ENCODE measurements around the gene REC8.
A peak's percentile ranks its signal among the peaks of the same experiment; 100 is the strongest.

DNA sequence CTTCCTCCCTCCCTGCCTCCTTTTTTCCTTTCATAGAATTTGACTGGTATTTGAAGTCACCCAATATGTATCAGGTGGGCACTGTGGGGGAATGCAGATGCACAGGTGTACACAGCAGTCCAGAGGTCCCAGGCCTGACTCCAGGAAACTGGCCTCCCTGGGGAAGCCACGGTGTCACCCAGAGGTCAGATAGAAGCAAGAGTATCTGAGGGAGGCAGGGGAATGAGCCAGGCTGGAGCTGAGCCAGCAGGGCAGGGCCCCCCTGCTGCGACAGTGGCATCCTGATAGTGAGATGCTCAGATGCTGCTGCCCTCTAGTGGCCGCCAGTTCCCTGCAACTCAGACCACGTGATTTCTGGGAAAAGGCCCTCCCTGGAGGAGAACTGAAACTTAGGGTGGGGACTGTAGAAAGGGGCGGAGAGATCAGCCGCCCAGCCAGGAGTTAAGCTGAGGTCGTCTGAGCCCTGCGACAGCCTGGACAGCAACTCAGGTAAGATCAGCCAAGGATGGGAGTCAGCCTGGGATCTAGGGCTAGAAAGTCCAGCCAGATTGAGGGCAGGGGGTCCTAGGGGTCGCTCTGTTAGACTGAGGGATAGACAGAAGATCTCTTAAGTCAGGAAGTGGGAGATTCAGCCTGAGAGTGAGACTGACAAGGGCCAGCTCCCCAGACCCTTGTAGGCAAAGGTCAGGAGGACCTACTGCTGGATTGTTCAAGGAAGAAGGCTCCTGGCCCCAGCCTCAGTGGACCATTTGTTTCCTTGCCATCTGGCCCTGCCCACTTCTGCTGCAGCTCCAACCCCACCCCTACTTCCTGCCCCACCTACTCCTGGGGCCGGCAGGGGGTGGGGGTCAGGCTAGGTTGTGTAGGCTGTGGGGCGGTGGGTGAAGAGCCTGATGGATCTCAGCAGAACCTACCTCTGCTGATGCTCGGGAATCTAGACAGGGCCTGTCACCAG is 10.8 kb upstream of the REC8 start, which contains the start of gene IRF9:
- TF ChIP-seq POLR2A (IDR thresholded peaks at IDR 0.05), result peak; percentile 51 to 57
- peak; percentile 93 to 98 (median 94) for TF ChIP-seq CTCF (IDR thresholded peaks at IDR 0.05)

Data from uterus (tissue), 2 donors.